GM18520 (cell line): ENCODE data around the gene HLF.

ENCODE experiments used
- ATAC-seq: cut with Tn5 transposase; IDR thresholded peaks from one replicate; pipeline ENCODE4 v1.9.1; 2021; ENCODE audit not compliant: unreplicated experiment

The HLF gene

GRCh38 chr17:55274355-55275255 lies 9.8 kb downstream of the HLF start:
- no peak for ATAC-seq

GRCh38 chr17:55275894-55276804 lies 11.4 kb downstream of the HLF start:
- no peak for ATAC-seq

- ATAC-seq: no peak
Measured at GRCh38 chr17:55278173-55278961, 13.6 kb downstream of the HLF start.

- no peak for ATAC-seq
Measured at GRCh38 chr17:55279203-55279602, 14.4 kb downstream of the HLF start.

GRCh38 chr17:55279788-55280187 lies 15.0 kb downstream of the HLF start:
- ATAC-seq: no peak

- no peak for ATAC-seq
Measured at GRCh38 chr17:55280212-55280611, 15.5 kb downstream of the HLF start.

GRCh38 chr17:55281649-55282378 lies 17.1 kb downstream of the HLF start:
- no peak for ATAC-seq

- ATAC-seq: no peak
Measured at GRCh38 chr17:55282379-55282702, 17.6 kb downstream of the HLF start.

- no peak for ATAC-seq
Measured at GRCh38 chr17:55282741-55283140, 18.0 kb downstream of the HLF start.

GRCh38 chr17:55283256-55283965 lies 18.7 kb downstream of the HLF start:
- ATAC-seq: no peak

GRCh38 chr17:55284001-55284884 lies 19.5 kb downstream of the HLF start:
- no peak for ATAC-seq

GRCh38 chr17:55284944-55285339 lies 20.2 kb downstream of the HLF start:
- ATAC-seq: no peak

GRCh38 chr17:55285340-55286301 lies 20.9 kb downstream of the HLF start:
- no peak for ATAC-seq

GRCh38 chr17:55286681-55287589 lies 22.2 kb downstream of the HLF start:
- ATAC-seq: no peak

GRCh38 chr17:55288356-55289105 lies 23.8 kb downstream of the HLF start:
- ATAC-seq: no peak

- ATAC-seq: no peak
Measured at GRCh38 chr17:55289106-55289446, 24.3 kb downstream of the HLF start.
